ENCODE results near the gene STX8.

STX8 gene

GRCh38 chr17:9566067-9566466 lies 9.6 kb downstream of the STX8 start (continued):
- TF ChIP-seq ZNF362 (tag by site-specific recombination; IDR thresholded peaks at IDR 0.05): 0 out of 2 replicates have a peak, but pooled peaks have one; percentile 13
- no peak for TF ChIP-seq ZNF146 (tag by site-specific recombination; IDR thresholded peaks at IDR 0.05)
- TF ChIP-seq HOXC10 (CRISPR knock-in tag; IDR thresholded peaks at IDR 0.05): no peak
- TF ChIP-seq, protein P1, sequence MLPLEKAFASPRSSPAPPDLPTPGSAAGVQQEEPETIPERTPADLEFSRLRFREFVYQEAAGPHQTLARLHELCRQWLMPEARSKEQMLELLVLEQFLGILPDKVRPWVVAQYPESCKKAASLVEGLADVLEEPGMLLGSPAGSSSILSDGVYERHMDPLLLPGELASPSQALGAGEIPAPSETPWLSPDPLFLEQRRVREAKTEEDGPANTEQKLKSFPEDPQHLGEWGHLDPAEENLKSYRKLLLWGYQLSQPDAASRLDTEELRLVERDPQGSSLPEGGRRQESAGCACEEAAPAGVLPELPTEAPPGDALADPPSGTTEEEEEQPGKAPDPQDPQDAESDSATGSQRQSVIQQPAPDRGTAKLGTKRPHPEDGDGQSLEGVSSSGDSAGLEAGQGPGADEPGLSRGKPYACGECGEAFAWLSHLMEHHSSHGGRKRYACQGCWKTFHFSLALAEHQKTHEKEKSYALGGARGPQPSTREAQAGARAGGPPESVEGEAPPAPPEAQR (tag by site-specific recombination; IDR thresholded peaks at IDR 0.05): peak; percentile 32; the same call in 1 of the 2 replicates
- peak; percentile 45 for TF ChIP-seq ZNF398 (tag by site-specific recombination; IDR thresholded peaks at IDR 0.05)
- TF ChIP-seq, protein P2, sequence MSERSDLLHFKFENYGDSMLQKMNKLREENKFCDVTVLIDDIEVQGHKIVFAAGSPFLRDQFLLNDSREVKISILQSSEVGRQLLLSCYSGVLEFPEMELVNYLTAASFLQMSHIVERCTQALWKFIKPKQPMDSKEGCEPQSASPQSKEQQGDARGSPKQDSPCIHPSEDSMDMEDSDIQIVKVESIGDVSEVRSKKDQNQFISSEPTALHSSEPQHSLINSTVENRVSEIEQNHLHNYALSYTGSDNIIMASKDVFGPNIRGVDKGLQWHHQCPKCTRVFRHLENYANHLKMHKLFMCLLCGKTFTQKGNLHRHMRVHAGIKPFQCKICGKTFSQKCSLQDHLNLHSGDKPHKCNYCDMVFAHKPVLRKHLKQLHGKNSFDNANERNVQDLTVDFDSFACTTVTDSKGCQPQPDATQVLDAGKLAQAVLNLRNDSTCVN (tag by site-specific recombination; optimal IDR thresholded peaks at IDR 0.05): no peak
- 0 out of 2 replicates have a peak, but pooled peaks have one; percentile 45 for TF ChIP-seq BCL11B (tag by site-specific recombination; IDR thresholded peaks at IDR 0.05; ENCODE audit: low read depth)
- TF ChIP-seq ZNF155 (tag by site-specific recombination; IDR thresholded peaks at IDR 0.05): no peak
- no peak for TF ChIP-seq ZFP3 (tag by site-specific recombination; IDR thresholded peaks at IDR 0.05; ENCODE audit: low read depth)
- no peak for TF ChIP-seq ZNF37A (tag by site-specific recombination; IDR thresholded peaks at IDR 0.05)
- TF ChIP-seq, protein P3, sequence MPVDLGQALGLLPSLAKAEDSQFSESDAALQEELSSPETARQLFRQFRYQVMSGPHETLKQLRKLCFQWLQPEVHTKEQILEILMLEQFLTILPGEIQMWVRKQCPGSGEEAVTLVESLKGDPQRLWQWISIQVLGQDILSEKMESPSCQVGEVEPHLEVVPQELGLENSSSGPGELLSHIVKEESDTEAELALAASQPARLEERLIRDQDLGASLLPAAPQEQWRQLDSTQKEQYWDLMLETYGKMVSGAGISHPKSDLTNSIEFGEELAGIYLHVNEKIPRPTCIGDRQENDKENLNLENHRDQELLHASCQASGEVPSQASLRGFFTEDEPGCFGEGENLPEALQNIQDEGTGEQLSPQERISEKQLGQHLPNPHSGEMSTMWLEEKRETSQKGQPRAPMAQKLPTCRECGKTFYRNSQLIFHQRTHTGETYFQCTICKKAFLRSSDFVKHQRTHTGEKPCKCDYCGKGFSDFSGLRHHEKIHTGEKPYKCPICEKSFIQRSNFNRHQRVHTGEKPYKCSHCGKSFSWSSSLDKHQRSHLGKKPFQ (tag by site-specific recombination; IDR thresholded peaks at IDR 0.05): peak; percentile 76
- no peak for TF ChIP-seq ZNF747 (tag by site-specific recombination; IDR thresholded peaks at IDR 0.05)
- TF ChIP-seq TCF7L2 (IDR thresholded peaks at IDR 0.05; ENCODE audit: borderline replicate concordance, low read depth, low read length): no peak
- no peak; the same call in 1 of the 2 replicates for TF ChIP-seq ZNF324 (tag by site-specific recombination; IDR thresholded peaks at IDR 0.05)
- no peak for TF ChIP-seq ZSCAN5A (tag by site-specific recombination; IDR thresholded peaks at IDR 0.05)
- TF ChIP-seq ZNF777 (tag by site-specific recombination; IDR thresholded peaks at IDR 0.05; ENCODE audit: borderline replicate concordance): no peak
- TF ChIP-seq, protein P4, sequence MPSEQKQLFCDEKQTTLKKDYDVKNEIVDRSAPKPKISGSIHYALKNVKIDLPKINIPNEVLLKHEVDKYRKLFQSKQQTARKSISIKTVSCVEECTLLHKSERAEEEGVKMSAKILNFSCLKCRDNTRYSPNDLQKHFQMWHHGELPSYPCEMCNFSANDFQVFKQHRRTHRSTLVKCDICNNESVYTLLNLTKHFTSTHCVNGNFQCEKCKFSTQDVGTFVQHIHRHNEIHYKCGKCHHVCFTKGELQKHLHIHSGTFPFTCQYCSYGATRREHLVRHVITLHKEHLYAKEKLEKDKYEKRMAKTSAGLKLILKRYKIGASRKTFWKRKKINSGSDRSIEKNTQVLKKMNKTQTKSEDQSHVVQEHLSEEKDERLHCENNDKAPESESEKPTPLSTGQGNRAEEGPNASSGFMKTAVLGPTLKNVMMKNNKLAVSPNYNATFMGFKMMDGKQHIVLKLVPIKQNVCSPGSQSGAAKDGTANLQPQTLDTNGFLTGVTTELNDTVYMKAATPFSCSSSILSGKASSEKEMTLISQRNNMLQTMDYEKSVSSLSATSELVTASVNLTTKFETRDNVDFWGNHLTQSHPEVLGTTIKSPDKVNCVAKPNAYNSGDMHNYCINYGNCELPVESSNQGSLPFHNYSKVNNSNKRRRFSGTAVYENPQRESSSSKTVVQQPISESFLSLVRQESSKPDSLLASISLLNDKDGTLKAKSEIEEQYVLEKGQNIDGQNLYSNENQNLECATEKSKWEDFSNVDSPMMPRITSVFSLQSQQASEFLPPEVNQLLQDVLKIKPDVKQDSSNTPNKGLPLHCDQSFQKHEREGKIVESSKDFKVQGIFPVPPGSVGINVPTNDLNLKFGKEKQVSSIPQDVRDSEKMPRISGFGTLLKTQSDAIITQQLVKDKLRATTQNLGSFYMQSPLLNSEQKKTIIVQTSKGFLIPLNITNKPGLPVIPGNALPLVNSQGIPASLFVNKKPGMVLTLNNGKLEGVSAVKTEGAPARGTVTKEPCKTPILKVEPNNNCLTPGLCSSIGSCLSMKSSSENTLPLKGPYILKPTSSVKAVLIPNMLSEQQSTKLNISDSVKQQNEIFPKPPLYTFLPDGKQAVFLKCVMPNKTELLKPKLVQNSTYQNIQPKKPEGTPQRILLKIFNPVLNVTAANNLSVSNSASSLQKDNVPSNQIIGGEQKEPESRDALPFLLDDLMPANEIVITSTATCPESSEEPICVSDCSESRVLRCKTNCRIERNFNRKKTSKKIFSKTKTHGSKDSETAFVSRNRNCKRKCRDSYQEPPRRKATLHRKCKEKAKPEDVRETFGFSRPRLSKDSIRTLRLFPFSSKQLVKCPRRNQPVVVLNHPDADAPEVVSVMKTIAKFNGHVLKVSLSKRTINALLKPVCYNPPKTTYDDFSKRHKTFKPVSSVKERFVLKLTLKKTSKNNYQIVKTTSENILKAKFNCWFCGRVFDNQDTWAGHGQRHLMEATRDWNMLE (tag by site-specific recombination; conservative IDR thresholded peaks at IDR 0.05; ENCODE audit: low read depth): peak; percentile 25; the same call in 1 of the 2 replicates
- no peak for TF ChIP-seq ZNF132 (tag by site-specific recombination; IDR thresholded peaks at IDR 0.05; ENCODE audit: borderline replicate concordance)
- no peak for TF ChIP-seq ZNF121 (tag by site-specific recombination; IDR thresholded peaks at IDR 0.05)
- TF ChIP-seq BCL11A (tag by site-specific recombination; IDR thresholded peaks at IDR 0.05; ENCODE audit: low read depth): peak; percentile 77; the same call in 1 of the 2 replicates
- no peak for TF ChIP-seq ZNF214 (tag by site-specific recombination; IDR thresholded peaks at IDR 0.05; ENCODE audit: borderline replicate concordance)
- TF ChIP-seq ZNF350 (tag by site-specific recombination; IDR thresholded peaks at IDR 0.05): no peak
- TF ChIP-seq, protein P5, sequence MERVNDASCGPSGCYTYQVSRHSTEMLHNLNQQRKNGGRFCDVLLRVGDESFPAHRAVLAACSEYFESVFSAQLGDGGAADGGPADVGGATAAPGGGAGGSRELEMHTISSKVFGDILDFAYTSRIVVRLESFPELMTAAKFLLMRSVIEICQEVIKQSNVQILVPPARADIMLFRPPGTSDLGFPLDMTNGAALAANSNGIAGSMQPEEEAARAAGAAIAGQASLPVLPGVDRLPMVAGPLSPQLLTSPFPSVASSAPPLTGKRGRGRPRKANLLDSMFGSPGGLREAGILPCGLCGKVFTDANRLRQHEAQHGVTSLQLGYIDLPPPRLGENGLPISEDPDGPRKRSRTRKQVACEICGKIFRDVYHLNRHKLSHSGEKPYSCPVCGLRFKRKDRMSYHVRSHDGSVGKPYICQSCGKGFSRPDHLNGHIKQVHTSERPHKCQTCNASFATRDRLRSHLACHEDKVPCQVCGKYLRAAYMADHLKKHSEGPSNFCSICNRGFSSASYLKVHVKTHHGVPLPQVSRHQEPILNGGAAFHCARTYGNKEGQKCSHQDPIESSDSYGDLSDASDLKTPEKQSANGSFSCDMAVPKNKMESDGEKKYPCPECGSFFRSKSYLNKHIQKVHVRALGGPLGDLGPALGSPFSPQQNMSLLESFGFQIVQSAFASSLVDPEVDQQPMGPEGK (tag by site-specific recombination; IDR thresholded peaks at IDR 0.05): peak; percentile 46
- TF ChIP-seq ZNF670 (tag by site-specific recombination; IDR thresholded peaks at IDR 0.05; ENCODE audit: low read depth): no peak

Measured in HEK293 (cell line).